HEK293 (cell line): ENCODE results near the gene ECT2.

Experiments
- HOXA7 ChIP-seq: sonication (generic); formaldehyde crosslinking; IDR thresholded peaks from 2 replicates; pipeline ENCODE4 v1.8.1; 2022; ENCODE audit warnings: missing genetic modification reagents, borderline replicate concordance
- PRDM1 ChIP-seq: fragments of 450-650 bp; formaldehyde crosslinking; IDR thresholded peaks from 2 replicates; pipeline ENCODE4; 2016; ENCODE audit warnings: missing biosample characterization, missing genetic modification characterization
- ZNF274 ChIP-seq, 2 experiments: fragments of 200-500 bp in 1 of 2; fragments of 450-650 bp in 1 of 2; sonication (Bioruptor generic) in 1 of 2; formaldehyde crosslinking in 1 of 2; IDR thresholded peaks; 2 replicates each; pipeline versions ENCODE4 v1.5.1 to v1.6.1; 2014 to 2016; ENCODE audit warnings: borderline replicate concordance in 1 of 2, inconsistent platforms in 1 of 2, low read length in 1 of 2, missing biosample characterization in 1 of 2, missing genetic modification characterization in 1 of 2
- ZNF366 ChIP-seq: fragments of 450-650 bp; formaldehyde crosslinking; conservative IDR thresholded peaks from 2 replicates; pipeline ENCODE4 v1.5.1; 2016; ENCODE audit warnings: missing biosample characterization, missing genetic modification characterization
- ZNF580 ChIP-seq: fragments of 450-650 bp; formaldehyde crosslinking; IDR thresholded peaks from 2 replicates; pipeline ENCODE4 v1.5.1; 2016; ENCODE audit warnings: missing biosample characterization, missing genetic modification characterization
- ZNF76 ChIP-seq: fragments of 450-650 bp; formaldehyde crosslinking; IDR thresholded peaks from 2 replicates; pipeline ENCODE4; 2016; ENCODE audit warnings: low read depth, missing biosample characterization, missing genetic modification characterization, borderline replicate concordance
- ZNF777 ChIP-seq: fragments of 450-650 bp; formaldehyde crosslinking; IDR thresholded peaks from 2 replicates; pipeline ENCODE4 v1.5.1; 2017; ENCODE audit warnings: missing biosample characterization, missing genetic modification characterization, borderline replicate concordance
- TF ChIP-seq, protein P1 (sequence below): fragments of 450-650 bp; formaldehyde crosslinking; IDR thresholded peaks from 2 replicates; pipeline ENCODE4 v1.5.1; 2016; ENCODE audit warnings: missing biosample characterization, missing genetic modification characterization
- TF ChIP-seq, protein P2 (sequence below): fragments of 450-650 bp; formaldehyde crosslinking; IDR thresholded peaks from 2 replicates; pipeline ENCODE4 v1.5.1; 2016; ENCODE audit warnings: missing biosample characterization, missing genetic modification characterization

GRCh38 chr3:172786036-172786435 lies 35.5 kb downstream of the ECT2 start:
- TF ChIP-seq PRDM1 (tag by site-specific recombination) (no peak), ZNF76 (no peak), ZNF366 (tag by site-specific recombination) (no peak), ZNF777 (no peak), HOXA7 (CRISPR knock-in tag) (no peak), ZNF580 (tag by site-specific recombination) (no peak), ZNF274 (IDR thresholded peaks at IDR 0.05; ENCODE audit: low read length) (no peak), ZNF274 (tag by site-specific recombination; IDR thresholded peaks at IDR 0.05; ENCODE audit: borderline replicate concordance) (no peak)
- TF ChIP-seq, protein P1, sequence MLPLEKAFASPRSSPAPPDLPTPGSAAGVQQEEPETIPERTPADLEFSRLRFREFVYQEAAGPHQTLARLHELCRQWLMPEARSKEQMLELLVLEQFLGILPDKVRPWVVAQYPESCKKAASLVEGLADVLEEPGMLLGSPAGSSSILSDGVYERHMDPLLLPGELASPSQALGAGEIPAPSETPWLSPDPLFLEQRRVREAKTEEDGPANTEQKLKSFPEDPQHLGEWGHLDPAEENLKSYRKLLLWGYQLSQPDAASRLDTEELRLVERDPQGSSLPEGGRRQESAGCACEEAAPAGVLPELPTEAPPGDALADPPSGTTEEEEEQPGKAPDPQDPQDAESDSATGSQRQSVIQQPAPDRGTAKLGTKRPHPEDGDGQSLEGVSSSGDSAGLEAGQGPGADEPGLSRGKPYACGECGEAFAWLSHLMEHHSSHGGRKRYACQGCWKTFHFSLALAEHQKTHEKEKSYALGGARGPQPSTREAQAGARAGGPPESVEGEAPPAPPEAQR (tag by site-specific recombination): no peak
- TF ChIP-seq, protein P2, sequence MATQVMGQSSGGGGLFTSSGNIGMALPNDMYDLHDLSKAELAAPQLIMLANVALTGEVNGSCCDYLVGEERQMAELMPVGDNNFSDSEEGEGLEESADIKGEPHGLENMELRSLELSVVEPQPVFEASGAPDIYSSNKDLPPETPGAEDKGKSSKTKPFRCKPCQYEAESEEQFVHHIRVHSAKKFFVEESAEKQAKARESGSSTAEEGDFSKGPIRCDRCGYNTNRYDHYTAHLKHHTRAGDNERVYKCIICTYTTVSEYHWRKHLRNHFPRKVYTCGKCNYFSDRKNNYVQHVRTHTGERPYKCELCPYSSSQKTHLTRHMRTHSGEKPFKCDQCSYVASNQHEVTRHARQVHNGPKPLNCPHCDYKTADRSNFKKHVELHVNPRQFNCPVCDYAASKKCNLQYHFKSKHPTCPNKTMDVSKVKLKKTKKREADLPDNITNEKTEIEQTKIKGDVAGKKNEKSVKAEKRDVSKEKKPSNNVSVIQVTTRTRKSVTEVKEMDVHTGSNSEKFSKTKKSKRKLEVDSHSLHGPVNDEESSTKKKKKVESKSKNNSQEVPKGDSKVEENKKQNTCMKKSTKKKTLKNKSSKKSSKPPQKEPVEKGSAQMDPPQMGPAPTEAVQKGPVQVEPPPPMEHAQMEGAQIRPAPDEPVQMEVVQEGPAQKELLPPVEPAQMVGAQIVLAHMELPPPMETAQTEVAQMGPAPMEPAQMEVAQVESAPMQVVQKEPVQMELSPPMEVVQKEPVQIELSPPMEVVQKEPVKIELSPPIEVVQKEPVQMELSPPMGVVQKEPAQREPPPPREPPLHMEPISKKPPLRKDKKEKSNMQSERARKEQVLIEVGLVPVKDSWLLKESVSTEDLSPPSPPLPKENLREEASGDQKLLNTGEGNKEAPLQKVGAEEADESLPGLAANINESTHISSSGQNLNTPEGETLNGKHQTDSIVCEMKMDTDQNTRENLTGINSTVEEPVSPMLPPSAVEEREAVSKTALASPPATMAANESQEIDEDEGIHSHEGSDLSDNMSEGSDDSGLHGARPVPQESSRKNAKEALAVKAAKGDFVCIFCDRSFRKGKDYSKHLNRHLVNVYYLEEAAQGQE (tag by site-specific recombination): no peak
